DMS53 treated with DMSO at 0.1 percent for 48 hours (cell line): Measurements from ENCODE around the gene GREB1.
A peak's percentile ranks its signal among the peaks of the same experiment; 100 is the strongest.

Experiments used
- DNase-seq: peaks from one replicate; lab custom pipeline; 2025; ENCODE audit not compliant: unreplicated experiment; lab: John Stamatoyannopoulos, UW

Gene GREB1

GRCh38 chr2:11679016-11679415 is 145.2 kb downstream of the GREB1 start:
- DNase-seq, result no peak

GRCh38 chr2:11679486-11680181 is 145.8 kb downstream of the GREB1 start:
- no peak for DNase-seq

- DNase-seq, result no peak
These were observed 146.5 kb downstream of the GREB1 start for GRCh38 chr2:11680182-11680900.

GRCh38 chr2:11680901-11681721 is 147.3 kb downstream of the GREB1 start:
- no peak for DNase-seq

- DNase-seq, result peak; percentile 53
These were observed 148.1 kb downstream of the GREB1 start for GRCh38 chr2:11681722-11682589.

GRCh38 chr2:11682590-11682915 is 148.7 kb downstream of the GREB1 start:
- no peak for DNase-seq

GRCh38 chr2:11683476-11683875 is 149.6 kb downstream of the GREB1 start:
- DNase-seq, result no peak

- DNase-seq, result no peak
These were observed 150.1 kb downstream of the GREB1 start for GRCh38 chr2:11683966-11684365.

GRCh38 chr2:11684894-11685460 is 151.1 kb downstream of the GREB1 start:
- no peak for DNase-seq

GRCh38 chr2:11685906-11686470 is 152.1 kb downstream of the GREB1 start:
- no peak for DNase-seq

GRCh38 chr2:11687736-11688135 is 153.9 kb downstream of the GREB1 start:
- no peak for DNase-seq

- DNase-seq, result peak; percentile 28
These were observed 154.6 kb downstream of the GREB1 start for GRCh38 chr2:11688222-11689069.

GRCh38 chr2:11691076-11691660 is 157.3 kb downstream of the GREB1 start:
- no peak for DNase-seq
